Heart right ventricle (tissue), 16 donors: ENCODE measurements around the gene RPL5. TPM values are rescaled to one million over a fixed set of nuclear protein-coding genes. Genes with fewer than 3 reads are reported as not detected.

Experiments used
- ATAC-seq, 8 donors: fragments of 200-7000 bp; cut with Tn5 transposase; one replicate each; pipeline ENCODE4 v1.9.1; 2020; ENCODE audit warnings: mild to moderate bottlenecking in 8 of 8, moderate library complexity in 8 of 8, moderate number of reproducible peaks in 1 of 8
- DNase-seq, 2 donors: peaks; one replicate each; pipeline ENCODE4 v3.0.0-alpha.2; 2020
- H3K27ac ChIP-seq, 10 donors: fragments of 200-600 bp; sonication (generic) in 2 of 10; one replicate each; pipeline versions ENCODE4 v1.5.0 to v1.8.0; 2020 to 2022; ENCODE audit warnings: mild to moderate bottlenecking in 3 of 10
- H3K27me3 ChIP-seq, 7 donors: fragments of 200-600 bp; one replicate each; pipeline ENCODE4 v1.8.0; 2021 to 2022; ENCODE audit warnings: mild to moderate bottlenecking in 2 of 7
- H3K36me3 ChIP-seq, 9 donors: fragments of 200-600 bp; sonication (generic) in 1 of 9; one replicate each; pipeline versions ENCODE4 v1.5.0 to v1.8.0; 2020 to 2022; ENCODE audit warnings: mild to moderate bottlenecking in 2 of 9
- H3K4me1 ChIP-seq, 9 donors: fragments of 200-600 bp; sonication (generic) in 1 of 9; one replicate each; pipeline versions ENCODE4 v1.5.0 to v1.8.0; 2020 to 2022; ENCODE audit warnings: mild to moderate bottlenecking in 4 of 9
- H3K4me3 ChIP-seq, 10 donors: fragments of 200-600 bp; sonication (generic) in 2 of 10; one replicate each; pipeline versions ENCODE4 v1.5.0 to v1.8.0; 2020 to 2022; ENCODE audit warnings: mild to moderate bottlenecking in 7 of 10, moderate library complexity in 2 of 10
- H3K9me3 ChIP-seq, 11 donors: fragments of 200-600 bp in 10 of 11; sonication (generic) in 2 of 11; one replicate each; pipeline versions ENCODE4 v1.5.0 to v1.8.0; 2013 to 2022; ENCODE audit warnings: mild to moderate bottlenecking in 2 of 11, control low read depth in 1 of 11, moderate library complexity in 1 of 11
- CTCF ChIP-seq, 9 donors: fragments of 200-600 bp; sonication (generic) in 2 of 9; IDR thresholded peaks; one replicate each; pipeline versions ENCODE4 v1.5.0 to v1.8.0; 2021 to 2022; ENCODE audit warnings: antibody characterized with exemption in 9 of 9, mild to moderate bottlenecking in 5 of 9, moderate library complexity in 1 of 9
- WGBS, 2 donors: extraction: QIAGEN DNeasy Blood & Tissue Kit; methylation state at CpG; one replicate each; pipeline ENCODE4 v1.1.7; 2013; ENCODE audit warnings: inconsistent platforms in 1 of 2; 5-methylcytosine and 5-hydroxymethylcytosine counted together
- intact Hi-C, 10 donors: fragments of 100-400 bp; cut with DNase I; formaldehyde crosslinking; loops; one replicate each; pipeline versions ENCODE4 v1.11.1 to v1.14.2; 2022
- polyA plus RNA-seq, 2 donors: library from polyadenylated mRNA; stranded (reverse); fragments of 200-250 nt; gene quantifications; one replicate each; pipeline ENCODE4 v1.2.3, GENCODE V29; 2013
- total RNA-seq, 10 donors: library from RNA; stranded (reverse); fragmentation: NEBNext Ultra II Directional in 3 of 10; extraction: Animal tissue kit (Norgen Biotek cat#: 25700) in 3 of 10; gene quantifications; one replicate each; pipeline versions ENCODE4 v1.2.1 to v1.2.4, GENCODE V29; 2021 to 2023
- donor health status: Arrhythmogenic right ventricular cardiomyopathy.
- donor health status: ischemic (EF 13 %, LVEDD 7.1; RV severe dilation, severe dysfunction).
- donor health status: healthy with polysubstance abuse.
- donor health status: DM: no; HTN: yes; CAD: no.
- donor health status: DM: no; HTN: no; CAD: no.
- donor health status: ischemic (EF 25% LVEDD 6.9; RV normal size, moderate dysfunction).
- donor health status: ischemic (EF 25% LVEDD 5.7; RV mildly dilated, moderate dysfunction).
- donor health status: healthy.
- donor health status: DM: yes; HTN: yes; CAD: no.
- donor health status: Ischemic cardiomyopathy.
- donor health status: ischemic (EF 35%, LVEDD 5.7; RV mildly dilated, moderate dysfunction).
- donor health status: nonischemic (EF 11% LVEDD 7.7; RV severe dilation, severe dysfunction).
- donor health status: DM: yes; HTN: yes; CAD: no.
- donor health status: PGD.
- donor health status: ischemic (EF 29% LVEDD 5.4; RV normal size, mild dysfunction).
- donor health status: nonischemic (EF 23%, LVEDD 6.1; RV moderate dilation, normal function).

Gene RPL5
- total and polyA plus RNA-seq, 12 donors: 468 to 1,695 (median 561) TPM

DNA sequence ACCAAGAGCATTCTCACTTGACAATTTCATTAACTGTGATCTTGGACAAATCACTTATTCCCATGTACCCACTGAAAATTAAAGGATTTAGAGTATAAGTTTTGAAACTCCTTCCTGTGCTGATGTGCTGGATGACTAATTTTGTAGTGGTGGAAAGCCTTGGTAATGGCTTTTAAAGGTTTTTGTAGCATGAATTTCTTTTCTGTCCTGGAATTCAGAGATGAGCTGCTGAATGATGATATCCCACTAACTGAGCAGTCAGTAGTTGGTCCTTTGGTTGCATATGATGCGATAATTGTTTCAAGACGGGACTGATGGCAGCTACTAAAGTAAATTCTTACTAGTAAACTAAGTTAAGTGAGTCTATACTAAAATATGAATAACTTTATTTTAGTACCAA, 5.2 kb downstream of the RPL5 start:
- TF ChIP-seq CTCF (IDR thresholded peaks at IDR 0.05): no peak
- Histone ChIP-seq H3K9me3 (no peaks in the 10 kb centered on the region), H3K27me3 (no peaks in the 10 kb centered on the region), H3K4me3 (no peak overlapping the region), H3K4me1 (peaks cover 5 to 73% (median 57%) of the 10 kb centered on the region in 9 donors), H3K36me3 (peaks cover 0 to 88% (median 57%) of the 10 kb centered on the region in 9 donors), H3K27ac (no peak overlapping the region)
- ATAC-seq (no peak), DNase-seq (no peak)
- intact Hi-C loops: loop anchor here in 1 of 10 donors (10.0 kb wide), 1 partner anchor 1038 kb away; the partner anchor contains the start of gene DNTTIP2
- 88 to 91% methylated on average over 2 of the region's 2 CpGs for WGBS, 2 donors

DNA sequence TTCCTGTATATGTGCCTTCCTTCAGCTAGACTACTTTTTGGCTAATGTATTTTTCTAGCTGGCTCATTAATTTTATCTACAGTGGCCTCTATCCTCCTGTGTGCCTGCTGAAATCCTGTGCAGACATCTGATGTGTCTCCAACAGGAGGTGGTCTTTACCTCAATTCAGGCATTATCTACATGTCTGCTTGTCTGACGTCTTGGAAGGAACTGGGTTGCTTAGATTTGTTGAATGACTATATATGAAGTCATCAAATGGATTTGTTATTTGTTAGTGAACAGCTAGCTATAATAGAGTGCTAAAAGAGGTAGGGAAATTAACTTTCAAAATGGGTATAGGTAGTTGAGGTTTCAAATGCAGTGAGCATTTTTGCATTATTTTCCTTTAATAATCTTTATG, 6.7 kb downstream of the RPL5 start:
- 0 to 11% methylated on average over 1 of the region's 1 CpG for WGBS, 2 donors
- Histone ChIP-seq H3K9me3 (no peaks in the 10 kb centered on the region), H3K36me3 (peaks cover 0 to 100% (median 66%) of the 10 kb centered on the region in 9 donors), H3K4me3 (no peak overlapping the region), H3K4me1 (peaks cover 4 to 67% (median 50%) of the 10 kb centered on the region in 9 donors), H3K27me3 (no peaks in the 10 kb centered on the region), H3K27ac (no peak overlapping the region)
- TF ChIP-seq CTCF (IDR thresholded peaks at IDR 0.05): no peak
- intact Hi-C loops: loop anchor here in 1 of 10 donors (10.0 kb wide), 1 partner anchor 1036 kb away; the partner anchor contains the start of gene DNTTIP2
- ATAC-seq: no peak
- no peak for DNase-seq

DNA sequence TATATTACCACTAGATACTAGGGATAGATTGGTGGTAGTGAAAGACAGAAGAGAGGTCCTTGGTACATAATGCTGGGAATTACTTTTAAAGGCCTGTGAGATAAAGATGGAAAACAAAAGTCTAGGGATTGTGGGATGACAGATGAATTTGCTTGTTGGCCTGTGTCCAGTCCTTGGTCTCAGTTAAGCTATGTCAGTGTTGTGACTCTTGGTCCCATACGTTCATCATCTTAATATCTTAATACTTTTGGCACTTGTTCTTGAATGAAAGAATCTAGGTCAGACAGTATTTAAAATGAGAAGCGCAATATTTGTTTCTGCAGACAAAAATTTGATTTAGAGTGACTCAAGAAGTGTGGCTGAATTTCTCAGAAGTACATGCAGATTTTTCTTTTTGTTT, 7.6 kb downstream of the RPL5 start:
- no peaks in the 10 kb centered on the region for H3K27me3 ChIP-seq
- peaks cover 0 to 100% (median 68%) of the 10 kb centered on the region in 9 donors for H3K36me3 ChIP-seq
- no peak overlapping the region for H3K27ac ChIP-seq
- peaks cover 0 to 58% (median 40%) of the 10 kb centered on the region in 9 donors for H3K4me1 ChIP-seq
- H3K4me3 ChIP-seq: no peak overlapping the region
- no peak for TF ChIP-seq CTCF (IDR thresholded peaks at IDR 0.05)
- DNase-seq (no peak), ATAC-seq (no peak)
- WGBS, 2 donors: 48% methylated on average over 2 of the region's 2 CpGs
- intact Hi-C loops: loop anchor here in 1 of 10 donors (10.0 kb wide), 1 partner anchor 1035 kb away; the partner anchor contains the start of gene DNTTIP2
- no peaks in the 10 kb centered on the region for H3K9me3 ChIP-seq

DNA sequence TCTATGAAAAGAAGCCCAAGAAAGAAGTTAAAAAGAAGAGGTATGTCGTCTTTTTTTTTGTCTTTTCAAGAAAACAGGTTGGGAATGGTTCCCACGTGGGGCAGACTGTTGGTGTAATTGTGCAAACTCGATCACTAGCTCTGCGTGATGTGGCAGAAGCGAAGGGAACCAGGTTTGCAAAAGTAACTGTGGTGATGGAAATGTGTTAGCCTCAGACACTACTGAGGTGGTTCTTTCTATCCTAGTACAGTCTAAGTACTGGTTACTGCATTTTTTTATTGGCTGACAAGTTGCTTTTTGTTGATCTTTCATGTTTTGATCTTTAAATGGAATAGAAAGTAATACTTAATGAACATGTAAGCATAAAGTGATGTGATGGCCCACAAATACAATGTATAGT, 8.8 kb downstream of the RPL5 start:
- no peak for ATAC-seq
- Histone ChIP-seq H3K27me3 (no peaks in the 10 kb centered on the region), H3K4me3 (no peak overlapping the region), H3K36me3 (peaks cover 0 to 94% (median 61%) of the 10 kb centered on the region in 9 donors), H3K27ac (no peak overlapping the region), H3K4me1 (peaks cover 0 to 47% (median 30%) of the 10 kb centered on the region in 9 donors), H3K9me3 (no peaks in the 10 kb centered on the region)
- 66 to 82% methylated on average over 5 of the region's 5 CpGs for WGBS, 2 donors
- intact Hi-C loops: no loop called here
- DNase-seq: no peak
- no peak for TF ChIP-seq CTCF (IDR thresholded peaks at IDR 0.05)
